Liver (tissue), 9 donors: ENCODE data around the gene IP6K2. TPM values are rescaled to one million over a fixed set of nuclear protein-coding genes. Genes with fewer than 3 reads are reported as not detected.

Experiments used
- DNase-seq: peaks from one replicate; pipeline ENCODE4 v3.0.0-alpha.2; 2017; ENCODE audit warnings: low spot score
- H3K27ac ChIP-seq, 2 donors: one replicate each; pipeline ENCODE4 v1.7.0; 2013; ENCODE audit warnings: inconsistent platforms in 2 of 2, low read length in 2 of 2, control low read depth in 1 of 2, low read depth in 1 of 2, mild to moderate bottlenecking in 1 of 2
- H3K27me3 ChIP-seq, 4 donors: one replicate each; pipeline versions ENCODE4 v1.6.1 to v1.7.0; 2013; ENCODE audit warnings: low read length in 3 of 4, inconsistent platforms in 1 of 4, mild to moderate bottlenecking in 1 of 4, moderate library complexity in 1 of 4; ENCODE audit not compliant: control insufficient read depth in 4 of 4, insufficient read depth in 4 of 4
- H3K36me3 ChIP-seq, 4 donors: one replicate each; pipeline versions ENCODE4 v1.6.1 to v1.7.0; 2013; ENCODE audit warnings: low read length in 3 of 4, mild to moderate bottlenecking in 3 of 4, low read depth in 1 of 4, moderate library complexity in 1 of 4; ENCODE audit not compliant: control insufficient read depth in 4 of 4, insufficient read depth in 3 of 4
- H3K4me1 ChIP-seq, 4 donors: one replicate each; pipeline versions ENCODE4 v1.6.1 to v1.7.0; 2013; ENCODE audit warnings: low read length in 3 of 4, mild to moderate bottlenecking in 3 of 4, moderate library complexity in 1 of 4; ENCODE audit not compliant: control insufficient read depth in 4 of 4, insufficient read depth in 4 of 4
- H3K4me3 ChIP-seq, 3 donors: one replicate each; pipeline versions ENCODE4 v1.6.1 to v1.7.0; 2013; ENCODE audit warnings: low read length in 3 of 3, control low read depth in 1 of 3, low read depth in 1 of 3, mild to moderate bottlenecking in 1 of 3
- H3K9ac ChIP-seq, 2 donors: one replicate each; pipeline ENCODE4 v1.7.0; 2013; ENCODE audit warnings: low read length in 2 of 2, mild to moderate bottlenecking in 2 of 2, moderate library complexity in 2 of 2, control low read depth in 1 of 2, low read depth in 1 of 2
- H3K9me3 ChIP-seq, 4 donors: one replicate each; pipeline versions ENCODE4 v1.6.1 to v1.7.0; 2013; ENCODE audit warnings: low read length in 3 of 4; ENCODE audit not compliant: control insufficient read depth in 4 of 4
- ATF3 ChIP-seq: IDR thresholded peaks from 2 replicates; pipeline ENCODE4 v1.6.1; 2016; ENCODE audit warnings: antibody characterized with exemption
- CTCF ChIP-seq: fragments of 150-350 bp; IDR thresholded peaks from 2 replicates; pipeline ENCODE4 v1.5.1; 2017; ENCODE audit warnings: improper control_type of control experiment, low read depth, low read length; ENCODE audit not compliant: missing input control
- EGR1 ChIP-seq, 2 donors: IDR thresholded peaks; 2 replicates each; pipeline ENCODE4 v1.6.1; 2016 to 2018; ENCODE audit warnings: antibody characterized with exemption in 2 of 2, low read depth in 2 of 2
- FOXA1 ChIP-seq: IDR thresholded peaks from 2 replicates; pipeline ENCODE4 v1.6.1; 2016; ENCODE audit warnings: antibody characterized with exemption
- FOXA2 ChIP-seq: IDR thresholded peaks from 2 replicates; pipeline ENCODE4 v1.6.1; 2016; ENCODE audit warnings: antibody characterized with exemption
- GABPA ChIP-seq, 2 donors: IDR thresholded peaks in 1 of 2; conservative IDR thresholded peaks in 1 of 2; 2 replicates each; pipeline ENCODE4 v1.6.1; 2016; ENCODE audit warnings: antibody characterized with exemption in 2 of 2, mild to moderate bottlenecking in 1 of 2, moderate library complexity in 1 of 2
- HNF4A ChIP-seq, 2 donors: conservative IDR thresholded peaks; 2 replicates each; pipeline ENCODE4 v1.6.1; 2016; ENCODE audit warnings: antibody characterized with exemption in 2 of 2, mild to moderate bottlenecking in 2 of 2
- HNF4G ChIP-seq: IDR thresholded peaks from 2 replicates; pipeline ENCODE4 v1.6.1; 2016; ENCODE audit warnings: antibody characterized with exemption
- JUND ChIP-seq, 2 donors: IDR thresholded peaks; 2 replicates each; pipeline ENCODE4 v1.6.1; 2016; ENCODE audit warnings: antibody characterized with exemption in 2 of 2
- MAX ChIP-seq: IDR thresholded peaks from 2 replicates; pipeline ENCODE4 v1.6.1; 2016; ENCODE audit warnings: antibody characterized with exemption
- NR2F2 ChIP-seq: IDR thresholded peaks from 2 replicates; pipeline ENCODE4 v1.6.1; 2016; ENCODE audit warnings: antibody characterized with exemption
- RAD21 ChIP-seq, 2 donors: IDR thresholded peaks; 2 replicates each; pipeline ENCODE4 v1.6.1; 2016; ENCODE audit warnings: antibody characterized with exemption in 2 of 2, mild to moderate bottlenecking in 2 of 2
- REST ChIP-seq: IDR thresholded peaks from 2 replicates; pipeline ENCODE4 v1.6.1; 2016; ENCODE audit warnings: antibody characterized with exemption, mild to moderate bottlenecking
- RXRA ChIP-seq, 2 donors: IDR thresholded peaks; 2 replicates each; pipeline ENCODE4 v1.6.1; 2017 to 2018; ENCODE audit warnings: antibody characterized with exemption in 2 of 2, mild to moderate bottlenecking in 1 of 2
- SP1 ChIP-seq: IDR thresholded peaks from 2 replicates; pipeline ENCODE4 v1.6.1; 2018; ENCODE audit warnings: antibody characterized with exemption, mild to moderate bottlenecking
- TAF1 ChIP-seq: conservative IDR thresholded peaks from 2 replicates; pipeline ENCODE4 v1.6.1; 2016; ENCODE audit warnings: antibody characterized with exemption, mild to moderate bottlenecking
- YY1 ChIP-seq: IDR thresholded peaks from 2 replicates; pipeline ENCODE4 v1.6.1; 2016; ENCODE audit warnings: antibody characterized with exemption, mild to moderate bottlenecking
- ZBTB33 ChIP-seq: IDR thresholded peaks from 2 replicates; pipeline ENCODE4 v1.6.1; 2016; ENCODE audit warnings: antibody characterized with exemption
- WGBS: extraction: QIAGEN DNeasy Blood & Tissue Kit; methylation state at CpG from one replicate; pipeline ENCODE4 v1.1.7; 2013; 5-methylcytosine and 5-hydroxymethylcytosine counted together
- polyA plus RNA-seq, 2 donors: library from polyadenylated mRNA; stranded (reverse) in 1 of 2; unstranded in 1 of 2; fragments of 200-250 nt in 1 of 2; fragments of >200 nt in 1 of 2; fragmentation: Nextera tagmentation in 1 of 2; extraction: Ambion mirVana in 1 of 2; gene quantifications; one replicate each; pipeline versions ENCODE4 v1.2.1 to v1.2.3, GENCODE V29; 2013 to 2015
- total RNA-seq, 2 donors: library from RNA; depleted of rRNA; stranded (reverse); fragments of >200 nt; gene quantifications; one replicate each; pipeline ENCODE4 v1.2.3, GENCODE V29; 2014
- donor health status: healthy.
- donor health status: healthy.
- donor health status: healthy.
- donor health status: healthy.
- donor health status: healthy.

IP6K2 gene
- total RNA-seq (10 to 100 TPM; 23.3 to 25.4 TPM), polyA plus RNA-seq (10 to 100 TPM; 21.8 to 37.6 TPM)

- WGBS = 3% methylated on average over 38 of the region's 38 CpGs
- Histone ChIP-seq H3K27me3 (no peaks in the 10 kb centered on the region), H3K27ac (peak within 1 kb of the TSS; percentile 73 to 74), H3K4me3 (peak within 1 kb of the TSS; percentile 95 to 100 (median 97)), H3K9ac (peak within 1 kb of the TSS; percentile 98 to 99), H3K36me3 (peaks cover 0 to 5% (median 0%) of the 10 kb centered on the region in 4 donors), H3K9me3 (no peaks in the 10 kb centered on the region), H3K4me1 (peaks cover 0 to 18% (median 13%) of the 10 kb centered on the region in 4 donors)
- peak; percentile 100 for DNase-seq
- TF ChIP-seq SP1 (peak; percentile 89), YY1 (peak; percentile 99), JUND (IDR thresholded peaks at IDR 0.05) (peak in 1 of 2 donors; percentile 10), FOXA1 (no peak), GABPA (IDR thresholded peaks at IDR 0.05 in 1 of 2, conservative IDR thresholded peaks at IDR 0.05 in 1 of 2) (peak; percentile 46 to 84), MAX (peak; percentile 81), RAD21 (IDR thresholded peaks at IDR 0.05) (peak; percentile 24 to 57), CTCF (no peak), ZBTB33 (peak; percentile 44), EGR1 (IDR thresholded peaks at IDR 0.05; ENCODE audit: low read depth in 2 of 2) (peak in 1 of 2 donors; percentile 60), FOXA2 (no peak), NR2F2 (peak; percentile 44), TAF1 (no peak), HNF4G (no peak), ATF3 (peak; percentile 34), RXRA (IDR thresholded peaks at IDR 0.05) (peak; percentile 45 to 55), REST (peak; percentile 40), HNF4A (conservative IDR thresholded peaks at IDR 0.05) (peak; percentile 28 to 29)
Measured at GRCh38 chr3:48716982-48717746, at the start of gene IP6K2. IP6K2 (minus strand) TSS chr3:48717221; CDS start chr3:48695291, 21,930 bp downstream.
